Upper lobe of left lung (tissue), 4 donors: ENCODE results near the gene GSG1L.

Experiments used
- EP300 ChIP-seq, 4 donors: sonication (generic); formaldehyde crosslinking; IDR thresholded peaks; one replicate each; pipeline ENCODE4 v1.5.1; 2017; ENCODE audit warnings: antibody characterized with exemption in 4 of 4, control low read depth in 2 of 4
- POLR2A ChIP-seq, 4 donors: fragments of 450-650 bp; IDR thresholded peaks; one replicate each; pipeline ENCODE4 v1.5.1; 2016 to 2017; ENCODE audit warnings: antibody characterized with exemption in 4 of 4, mild to moderate bottlenecking in 2 of 4
- POLR2AphosphoS5 ChIP-seq, 2 donors: sonication (generic); formaldehyde crosslinking; IDR thresholded peaks; one replicate each; pipeline ENCODE4 v1.5.1; 2017; ENCODE audit warnings: antibody characterized with exemption in 2 of 2
- TF ChIP-seq, protein P1 (sequence below), 6 experiments: fragments of 450-650 bp in 4 of 6; fragments of 200-600 bp in 2 of 6; sonication (generic) in 2 of 6; IDR thresholded peaks; one replicate each; pipeline ENCODE4 v1.5.1; 2016 to 2019; ENCODE audit warnings: antibody characterized with exemption in 6 of 6

DNA sequence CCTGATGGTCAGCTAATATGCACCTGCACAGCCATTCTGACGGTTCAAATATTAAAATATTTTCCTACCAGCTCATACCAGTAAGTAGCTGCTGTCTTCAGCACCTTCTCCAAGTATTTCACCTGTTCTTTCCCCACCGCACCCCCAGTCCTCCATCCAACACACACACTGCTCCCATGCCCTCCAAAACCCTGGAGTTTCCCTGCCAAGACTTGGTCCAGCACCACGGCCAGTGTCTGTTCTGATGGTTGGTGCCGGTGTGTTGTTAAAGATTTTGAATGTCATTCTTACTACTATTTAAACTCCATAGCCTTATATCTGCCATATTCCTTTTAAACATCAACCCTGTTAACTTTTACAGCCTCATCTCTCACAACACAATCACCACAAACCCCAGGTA, 142.4 kb downstream of the GSG1L start:
- TF ChIP-seq POLR2AphosphoS5 (IDR thresholded peaks at IDR 0.05) = no peak
- TF ChIP-seq, protein P1, sequence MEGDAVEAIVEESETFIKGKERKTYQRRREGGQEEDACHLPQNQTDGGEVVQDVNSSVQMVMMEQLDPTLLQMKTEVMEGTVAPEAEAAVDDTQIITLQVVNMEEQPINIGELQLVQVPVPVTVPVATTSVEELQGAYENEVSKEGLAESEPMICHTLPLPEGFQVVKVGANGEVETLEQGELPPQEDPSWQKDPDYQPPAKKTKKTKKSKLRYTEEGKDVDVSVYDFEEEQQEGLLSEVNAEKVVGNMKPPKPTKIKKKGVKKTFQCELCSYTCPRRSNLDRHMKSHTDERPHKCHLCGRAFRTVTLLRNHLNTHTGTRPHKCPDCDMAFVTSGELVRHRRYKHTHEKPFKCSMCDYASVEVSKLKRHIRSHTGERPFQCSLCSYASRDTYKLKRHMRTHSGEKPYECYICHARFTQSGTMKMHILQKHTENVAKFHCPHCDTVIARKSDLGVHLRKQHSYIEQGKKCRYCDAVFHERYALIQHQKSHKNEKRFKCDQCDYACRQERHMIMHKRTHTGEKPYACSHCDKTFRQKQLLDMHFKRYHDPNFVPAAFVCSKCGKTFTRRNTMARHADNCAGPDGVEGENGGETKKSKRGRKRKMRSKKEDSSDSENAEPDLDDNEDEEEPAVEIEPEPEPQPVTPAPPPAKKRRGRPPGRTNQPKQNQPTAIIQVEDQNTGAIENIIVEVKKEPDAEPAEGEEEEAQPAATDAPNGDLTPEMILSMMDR (IDR thresholded peaks at IDR 0.05) = no peak
- no peak for TF ChIP-seq POLR2A (IDR thresholded peaks at IDR 0.05)
- TF ChIP-seq EP300 (IDR thresholded peaks at IDR 0.05) = no peak
